ENCODE measurements around the gene TMEM132D. TPM values are rescaled to one million over a fixed set of nuclear protein-coding genes. Genes with fewer than 3 reads are reported as not detected.

The TMEM132D gene
- total RNA-seq, 2 experiments from 2014 or later: not detected

- H3K4me1 Mint-ChIP-seq: no peaks in the 10 kb centered on the region
- no peaks in the 10 kb centered on the region for H3K9me3 Mint-ChIP-seq
- DNase-seq: no peak
- no peak overlapping the region for H3K4me3 Mint-ChIP-seq
- no peaks in the 10 kb centered on the region for H3K36me3 Mint-ChIP-seq
- no peak overlapping the region for H3K27ac Mint-ChIP-seq
- H3K27me3 Mint-ChIP-seq: no peaks in the 10 kb centered on the region
Observed at GRCh38 chr12:129819391-129819790, 84.4 kb downstream of the TMEM132D start.

GRCh38 chr12:129815846-129816245 lies 88.0 kb downstream of the TMEM132D start:
- H3K27ac Mint-ChIP-seq: no peak overlapping the region
- H3K27me3 Mint-ChIP-seq: no peaks in the 10 kb centered on the region
- no peaks in the 10 kb centered on the region for H3K36me3 Mint-ChIP-seq
- no peak overlapping the region for H3K4me3 Mint-ChIP-seq
- no peaks in the 10 kb centered on the region for H3K9me3 Mint-ChIP-seq
- DNase-seq: no peak
- no peaks in the 10 kb centered on the region for H3K4me1 Mint-ChIP-seq

GRCh38 chr12:129811963-129812362 lies 91.9 kb downstream of the TMEM132D start:
- no peak for DNase-seq
- Mint-ChIP-seq H3K9me3 (peaks cover 4% of the 10 kb centered on the region), H3K4me3 (no peak overlapping the region), H3K4me1 (no peaks in the 10 kb centered on the region), H3K36me3 (no peaks in the 10 kb centered on the region), H3K27me3 (no peaks in the 10 kb centered on the region), H3K27ac (no peak overlapping the region)

GRCh38 chr12:129807136-129807535 lies 96.7 kb downstream of the TMEM132D start:
- no peak for DNase-seq

GRCh38 chr12:129791396-129791795 lies 112.4 kb downstream of the TMEM132D start:
- H3K27ac Mint-ChIP-seq: no peak overlapping the region

More at GRCh38 chr12:129807136-129807535, 96.7 kb downstream of the TMEM132D start:
- no peak overlapping the region for H3K27ac Mint-ChIP-seq
- H3K4me1 Mint-ChIP-seq: no peaks in the 10 kb centered on the region
- no peaks in the 10 kb centered on the region for H3K27me3 Mint-ChIP-seq
- H3K4me3 Mint-ChIP-seq: no peak overlapping the region
- H3K36me3 Mint-ChIP-seq: no peaks in the 10 kb centered on the region
- peaks cover 4% of the 10 kb centered on the region for H3K9me3 Mint-ChIP-seq

GRCh38 chr12:129790930-129791329 lies 112.9 kb downstream of the TMEM132D start:
- H3K4me1 Mint-ChIP-seq: no peaks in the 10 kb centered on the region
- no peaks in the 10 kb centered on the region for H3K9me3 Mint-ChIP-seq
- no peak overlapping the region for H3K27ac Mint-ChIP-seq
- no peaks in the 10 kb centered on the region for H3K36me3 Mint-ChIP-seq
- H3K27me3 Mint-ChIP-seq: no peaks in the 10 kb centered on the region
- no peak overlapping the region for H3K4me3 Mint-ChIP-seq
- DNase-seq: no peak

More at GRCh38 chr12:129791396-129791795, 112.4 kb downstream of the TMEM132D start:
- Mint-ChIP-seq H3K4me1 (no peaks in the 10 kb centered on the region), H3K9me3 (no peaks in the 10 kb centered on the region), H3K36me3 (no peaks in the 10 kb centered on the region), H3K4me3 (no peak overlapping the region), H3K27me3 (no peaks in the 10 kb centered on the region)
- DNase-seq: no peak

GRCh38 chr12:129790331-129790730 lies 113.5 kb downstream of the TMEM132D start:
- Mint-ChIP-seq H3K27ac (no peak overlapping the region), H3K4me1 (no peaks in the 10 kb centered on the region)

GRCh38 chr12:129789921-129790320 lies 113.9 kb downstream of the TMEM132D start:
- Mint-ChIP-seq H3K4me1 (no peaks in the 10 kb centered on the region), H3K9me3 (no peaks in the 10 kb centered on the region), H3K36me3 (no peaks in the 10 kb centered on the region), H3K4me3 (no peak overlapping the region), H3K27me3 (no peaks in the 10 kb centered on the region), H3K27ac (no peak overlapping the region)
- no peak for DNase-seq

More at GRCh38 chr12:129790331-129790730, 113.5 kb downstream of the TMEM132D start:
- Mint-ChIP-seq H3K4me3 (no peak overlapping the region), H3K36me3 (no peaks in the 10 kb centered on the region), H3K9me3 (no peaks in the 10 kb centered on the region), H3K27me3 (no peaks in the 10 kb centered on the region)
- no peak for DNase-seq

GRCh38 chr12:129788506-129789084 lies 115.2 kb downstream of the TMEM132D start:
- no peaks in the 10 kb centered on the region for H3K36me3 Mint-ChIP-seq
- H3K4me3 Mint-ChIP-seq: no peak overlapping the region
- no peaks in the 10 kb centered on the region for H3K27me3 Mint-ChIP-seq
- DNase-seq: no peak
- no peaks in the 10 kb centered on the region for H3K9me3 Mint-ChIP-seq
- H3K4me1 Mint-ChIP-seq: no peaks in the 10 kb centered on the region
- H3K27ac Mint-ChIP-seq: no peak overlapping the region

GRCh38 chr12:129779989-129780388 lies 123.8 kb downstream of the TMEM132D start:
- Mint-ChIP-seq H3K36me3 (no peaks in the 10 kb centered on the region), H3K27me3 (peaks cover 3% of the 10 kb centered on the region), H3K9me3 (no peaks in the 10 kb centered on the region), H3K4me1 (no peaks in the 10 kb centered on the region), H3K4me3 (no peak overlapping the region), H3K27ac (no peak overlapping the region)
- DNase-seq: no peak

- H3K4me1 Mint-ChIP-seq: no peaks in the 10 kb centered on the region
- no peak for DNase-seq
- H3K27ac Mint-ChIP-seq: no peak overlapping the region
- no peaks in the 10 kb centered on the region for H3K36me3 Mint-ChIP-seq
- H3K27me3 Mint-ChIP-seq: peaks cover 3% of the 10 kb centered on the region
- H3K9me3 Mint-ChIP-seq: no peaks in the 10 kb centered on the region
- no peak overlapping the region for H3K4me3 Mint-ChIP-seq
Observed at GRCh38 chr12:129779033-129779432, 124.8 kb downstream of the TMEM132D start.

- H3K36me3 Mint-ChIP-seq: no peaks in the 10 kb centered on the region
- H3K4me1 Mint-ChIP-seq: no peaks in the 10 kb centered on the region
- peaks cover 3% of the 10 kb centered on the region for H3K27me3 Mint-ChIP-seq
- no peak overlapping the region for H3K27ac Mint-ChIP-seq
- no peak overlapping the region for H3K4me3 Mint-ChIP-seq
- H3K9me3 Mint-ChIP-seq: peaks cover 3% of the 10 kb centered on the region
- no peak for DNase-seq
Observed at GRCh38 chr12:129776977-129777667, 126.7 kb downstream of the TMEM132D start.

- peaks cover 3% of the 10 kb centered on the region for H3K9me3 Mint-ChIP-seq
- DNase-seq: no peak
- H3K4me1 Mint-ChIP-seq: no peaks in the 10 kb centered on the region
- H3K4me3 Mint-ChIP-seq: no peak overlapping the region
- no peaks in the 10 kb centered on the region for H3K36me3 Mint-ChIP-seq
- no peaks in the 10 kb centered on the region for H3K27me3 Mint-ChIP-seq
- H3K27ac Mint-ChIP-seq: no peak overlapping the region
Observed at GRCh38 chr12:129772501-129773493, 131.0 kb downstream of the TMEM132D start.

- no peak for DNase-seq
- Mint-ChIP-seq H3K4me1 (no peaks in the 10 kb centered on the region), H3K9me3 (peaks cover 8% of the 10 kb centered on the region), H3K27ac (no peak overlapping the region), H3K36me3 (no peaks in the 10 kb centered on the region), H3K27me3 (no peaks in the 10 kb centered on the region), H3K4me3 (no peak overlapping the region)
Observed at GRCh38 chr12:129771238-129771637, 132.6 kb downstream of the TMEM132D start.

- H3K9me3 Mint-ChIP-seq: peaks cover 14% of the 10 kb centered on the region
- H3K27ac Mint-ChIP-seq: no peak overlapping the region
- H3K4me1 Mint-ChIP-seq: no peaks in the 10 kb centered on the region
- H3K4me3 Mint-ChIP-seq: no peak overlapping the region
- no peak for DNase-seq
- H3K27me3 Mint-ChIP-seq: no peaks in the 10 kb centered on the region
- no peaks in the 10 kb centered on the region for H3K36me3 Mint-ChIP-seq
Observed at GRCh38 chr12:129765719-129766118, 138.1 kb downstream of the TMEM132D start.
